Fibroblast of lung (primary cell): ENCODE results near the gene PKNOX2. TPM values are rescaled to one million over a fixed set of nuclear protein-coding genes. Genes with fewer than 3 reads are reported as not detected.

ENCODE experiments used
- DNase-seq, 2 donors: peaks; one replicate each; pipeline versions ENCODE4 v3.0.0 to v3.0.0-alpha.2; 2010; ENCODE audit warnings: low read depth in 2 of 2
- H2AFZ ChIP-seq: 2 replicates; pipeline ENCODE4 v1.5.1; 2012; ENCODE audit warnings: low read length, control low read depth, inconsistent platforms
- H3K27ac ChIP-seq: 2 replicates; pipeline ENCODE4 v1.5.1; 2011; ENCODE audit warnings: low read length, control low read depth; ENCODE audit not compliant: insufficient read depth
- H3K27me3 ChIP-seq: 2 replicates; pipeline ENCODE4 v1.5.1; 2011; ENCODE audit warnings: mild to moderate bottlenecking, low read length; ENCODE audit not compliant: control insufficient read depth, insufficient read depth
- H3K36me3 ChIP-seq: 2 replicates; pipeline ENCODE4 v1.5.1; 2011; ENCODE audit warnings: low read length; ENCODE audit not compliant: control insufficient read depth, insufficient read depth
- H3K4me1 ChIP-seq: 2 replicates; pipeline ENCODE4 v1.5.1; 2011; ENCODE audit warnings: low read length; ENCODE audit not compliant: control insufficient read depth, insufficient read depth; ENCODE audit errors: extremely low read depth
- H3K4me2 ChIP-seq: 2 replicates; pipeline ENCODE4 v1.5.1; 2011; ENCODE audit warnings: low read length, control low read depth; ENCODE audit not compliant: insufficient read depth; ENCODE audit errors: extremely low read depth
- H3K4me3 ChIP-seq, 4 experiments: fragments of 200-600 bp in 1 of 4; sonication (generic) in 1 of 4; replicated peaks in 1 of 4; 2 replicates each; pipeline ENCODE4 v1.5.1; 2011 to 2016; ENCODE audit warnings: low read length in 4 of 4, low read depth in 3 of 4, mild to moderate bottlenecking in 3 of 4, control low read depth in 2 of 4, inconsistent platforms in 1 of 4, mixed read lengths in 1 of 4; ENCODE audit not compliant: insufficient read depth in 1 of 4; ENCODE audit errors: control extremely low read depth in 1 of 4
- H3K79me2 ChIP-seq: 2 replicates; pipeline ENCODE4 v1.5.1; 2012; ENCODE audit warnings: mild to moderate bottlenecking, low read length, inconsistent platforms; ENCODE audit not compliant: control insufficient read depth, insufficient read depth
- H3K9ac ChIP-seq: 2 replicates; pipeline ENCODE4 v1.5.1; 2011; ENCODE audit warnings: mild to moderate bottlenecking, low read length, control low read depth; ENCODE audit not compliant: insufficient read depth
- H3K9me3 ChIP-seq: 2 replicates; pipeline ENCODE4 v1.5.1; 2012; ENCODE audit warnings: low read depth, low read length; ENCODE audit not compliant: control insufficient read depth, insufficient read depth
- H4K20me1 ChIP-seq: 2 replicates; pipeline ENCODE4 v1.5.1; 2011; ENCODE audit warnings: low read length; ENCODE audit not compliant: control insufficient read depth, insufficient read depth; ENCODE audit errors: extremely low read depth
- CTCF ChIP-seq, 2 donors: IDR thresholded peaks in 1 of 2; conservative IDR thresholded peaks in 1 of 2; 1 replicate in 1 of 2; 2 replicates in 1 of 2; pipeline ENCODE4 v1.5.1; 2011 to 2012; ENCODE audit warnings: low read length in 2 of 2, control low read depth in 1 of 2, inconsistent platforms in 1 of 2, low read depth in 1 of 2, mild to moderate bottlenecking in 1 of 2
- EZH2 ChIP-seq: IDR thresholded peaks from 2 replicates; pipeline ENCODE4 v1.5.1; 2012; ENCODE audit warnings: low read length, control low read depth, mild to moderate bottlenecking; ENCODE audit errors: missing control alignments
- polyA plus RNA-seq, 2 donors: library from polyadenylated mRNA; depleted of rRNA in 1 of 2; stranded (reverse) in 1 of 2; unstranded in 1 of 2; fragments of >200 nt; gene quantifications; 2 replicates each; pipeline ENCODE4 v1.2.1, GENCODE V29; 2011 to 2012; ENCODE audit warnings: missing spikeins in 1 of 2
- total RNA-seq: library from RNA; depleted of rRNA; stranded (reverse); fragments of >200 nt; gene quantifications from 2 replicates; pipeline ENCODE4 v1.2.1, GENCODE V29; 2014

Gene PKNOX2
- total and polyA plus RNA-seq, 2 donors (not counting 1 experiment from before 2014, with no cell fraction given) = 0.33 to 2.2 TPM

GRCh38 chr11:125165111-125165842 lies 726 bp downstream of the PKNOX2 start:
- Histone ChIP-seq H2AFZ (peak overlapping the region; percentile 49), H3K27me3 (no peaks in the 10 kb centered on the region), H3K79me2 (peaks cover 3% of the 10 kb centered on the region), H3K36me3 (no peaks in the 10 kb centered on the region), H3K27ac (peak overlapping the region; percentile 74), H3K9me3 (no peaks in the 10 kb centered on the region), H3K4me1 (peaks cover 31% of the 10 kb centered on the region), H3K4me2 (peak overlapping the region; percentile 79), H4K20me1 (no peaks in the 10 kb centered on the region), H3K9ac (peak overlapping the region; percentile 78), H3K4me3 (peak overlapping the region; percentile 60 to 74 (median 64))
- peak; percentile 41 to 54 for DNase-seq
- TF ChIP-seq EZH2 (peak; percentile 13), CTCF (conservative IDR thresholded peaks at IDR 0.05 in 1 of 2, IDR thresholded peaks at IDR 0.05 in 1 of 2; ENCODE audit: low read depth in 1 of 2, low read length in 2 of 2) (no peak)

GRCh38 chr11:125165843-125166763 lies 1.6 kb downstream of the PKNOX2 start:
- H3K36me3 ChIP-seq = no peaks in the 10 kb centered on the region
- peak overlapping the region; percentile 60 to 74 (median 64) for H3K4me3 ChIP-seq
- TF ChIP-seq CTCF (conservative IDR thresholded peaks at IDR 0.05 in 1 of 2, IDR thresholded peaks at IDR 0.05 in 1 of 2; ENCODE audit: low read depth in 1 of 2, low read length in 2 of 2) (no peak), EZH2 (peak; percentile 10)
- peaks cover 33% of the 10 kb centered on the region for H3K4me1 ChIP-seq
- H2AFZ ChIP-seq = no peak overlapping the region
- peaks cover 3% of the 10 kb centered on the region for H3K79me2 ChIP-seq
- H3K9me3 ChIP-seq = no peaks in the 10 kb centered on the region
- peak; percentile 34 to 49 for DNase-seq
- H4K20me1 ChIP-seq = no peaks in the 10 kb centered on the region
- peak overlapping the region; percentile 74 for H3K27ac ChIP-seq
- no peaks in the 10 kb centered on the region for H3K27me3 ChIP-seq
- H3K4me2 ChIP-seq = peak overlapping the region; percentile 79
- H3K9ac ChIP-seq = peak overlapping the region; percentile 78

- no peak for DNase-seq
- H3K27ac ChIP-seq = peak overlapping the region; percentile 74
- peaks cover 33% of the 10 kb centered on the region for H3K4me1 ChIP-seq
Observed at GRCh38 chr11:125166764-125167291, 2.3 kb downstream of the PKNOX2 start.

More at GRCh38 chr11:125166764-125167291, 2.3 kb downstream of the PKNOX2 start:
- peaks cover 3% of the 10 kb centered on the region for H3K79me2 ChIP-seq
- no peak for TF ChIP-seq CTCF (conservative IDR thresholded peaks at IDR 0.05 in 1 of 2, IDR thresholded peaks at IDR 0.05 in 1 of 2; ENCODE audit: low read depth in 1 of 2, low read length in 2 of 2)
- H3K4me2 ChIP-seq = peak overlapping the region; percentile 83
- peak overlapping the region; percentile 78 for H3K9ac ChIP-seq
- H3K36me3 ChIP-seq = no peaks in the 10 kb centered on the region
- no peak overlapping the region for H2AFZ ChIP-seq
- H3K4me3 ChIP-seq = peak overlapping the region; percentile 56 to 65 (median 62)
- no peaks in the 10 kb centered on the region for H4K20me1 ChIP-seq
- no peaks in the 10 kb centered on the region for H3K9me3 ChIP-seq
- no peaks in the 10 kb centered on the region for H3K27me3 ChIP-seq
